Measurements from ENCODE around the gene INHBB. TPM values are rescaled to one million over a fixed set of nuclear protein-coding genes. Genes with fewer than 3 reads are reported as not detected.

INHBB gene
- total RNA-seq, 2 donors from 2014 or later, result 2.8 to 19.4 TPM

DNA sequence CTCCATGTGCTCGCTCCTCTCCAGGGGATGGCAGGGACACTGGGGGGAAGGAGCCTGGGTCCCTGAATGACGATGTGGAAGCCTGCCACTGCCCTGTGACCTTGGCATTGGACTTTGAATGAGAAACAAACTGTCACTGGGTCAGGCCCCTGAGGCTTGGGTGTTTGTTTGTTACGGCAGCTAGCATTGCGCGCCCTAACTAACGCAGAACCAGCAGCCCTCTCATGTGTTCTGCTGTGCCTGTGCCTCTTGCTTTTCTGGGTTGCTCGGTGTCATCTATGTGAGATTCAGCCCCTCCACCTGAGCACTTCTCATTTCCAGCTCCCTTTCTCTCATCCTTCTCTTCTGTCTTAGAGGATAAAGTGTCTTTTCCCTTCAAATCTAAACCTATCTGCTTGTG is 23.6 kb upstream of the INHBB start:
- no peaks in the 10 kb centered on the region for H3K36me3 ChIP-seq
- no peak overlapping the region for H3K27ac ChIP-seq
- no peak overlapping the region for H3K4me3 ChIP-seq
- no peak for DNase-seq (ENCODE audit: low spot score)
- TF ChIP-seq, protein P1, sequence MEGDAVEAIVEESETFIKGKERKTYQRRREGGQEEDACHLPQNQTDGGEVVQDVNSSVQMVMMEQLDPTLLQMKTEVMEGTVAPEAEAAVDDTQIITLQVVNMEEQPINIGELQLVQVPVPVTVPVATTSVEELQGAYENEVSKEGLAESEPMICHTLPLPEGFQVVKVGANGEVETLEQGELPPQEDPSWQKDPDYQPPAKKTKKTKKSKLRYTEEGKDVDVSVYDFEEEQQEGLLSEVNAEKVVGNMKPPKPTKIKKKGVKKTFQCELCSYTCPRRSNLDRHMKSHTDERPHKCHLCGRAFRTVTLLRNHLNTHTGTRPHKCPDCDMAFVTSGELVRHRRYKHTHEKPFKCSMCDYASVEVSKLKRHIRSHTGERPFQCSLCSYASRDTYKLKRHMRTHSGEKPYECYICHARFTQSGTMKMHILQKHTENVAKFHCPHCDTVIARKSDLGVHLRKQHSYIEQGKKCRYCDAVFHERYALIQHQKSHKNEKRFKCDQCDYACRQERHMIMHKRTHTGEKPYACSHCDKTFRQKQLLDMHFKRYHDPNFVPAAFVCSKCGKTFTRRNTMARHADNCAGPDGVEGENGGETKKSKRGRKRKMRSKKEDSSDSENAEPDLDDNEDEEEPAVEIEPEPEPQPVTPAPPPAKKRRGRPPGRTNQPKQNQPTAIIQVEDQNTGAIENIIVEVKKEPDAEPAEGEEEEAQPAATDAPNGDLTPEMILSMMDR (IDR thresholded peaks at IDR 0.05), result no peak
- no peak for ATAC-seq (ENCODE audit: insufficient number of reproducible peaks, low FRiP score, low read depth)
- H3K9me3 ChIP-seq, result no peaks in the 10 kb centered on the region
- peaks cover 0 to 14% of the 10 kb centered on the region in 2 donors for H3K4me1 ChIP-seq (ENCODE audit: control insufficient read depth in 1 of 2, low read depth in 2 of 2)
- H3K27me3 ChIP-seq (replicated peaks; ENCODE audit: insufficient read depth), result no peaks in the 10 kb centered on the region

DNA sequence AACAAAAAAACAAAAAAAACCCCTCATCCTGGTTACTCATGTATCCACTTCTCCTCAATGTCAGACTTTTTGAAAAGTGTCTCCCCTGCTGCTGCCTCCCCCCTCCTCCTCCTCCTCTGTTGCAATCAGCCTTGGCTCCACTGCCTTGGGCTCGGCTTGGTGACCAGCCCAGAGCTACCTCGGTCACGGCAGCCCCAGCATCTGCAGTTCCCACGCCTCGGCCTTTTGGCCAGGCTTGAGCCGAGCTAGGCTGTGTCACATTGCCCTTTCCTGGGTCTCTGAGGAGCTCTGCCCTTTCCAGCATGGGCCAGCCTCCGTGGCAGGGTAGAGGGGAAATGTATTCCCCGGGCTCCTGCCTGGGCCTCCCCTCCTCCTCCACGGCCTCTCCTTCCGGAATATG is 22.7 kb upstream of the INHBB start:
- TF ChIP-seq, protein P1 (IDR thresholded peaks at IDR 0.05), result no peak
- Histone ChIP-seq H3K36me3 (no peaks in the 10 kb centered on the region), H3K9me3 (no peaks in the 10 kb centered on the region), H3K4me3 (peak overlapping the region; percentile 5), H3K27ac (no peak overlapping the region), H3K27me3 (replicated peaks; ENCODE audit: insufficient read depth) (no peaks in the 10 kb centered on the region), H3K4me1 (ENCODE audit: control insufficient read depth in 1 of 2, low read depth in 2 of 2) (peaks cover 0 to 14% of the 10 kb centered on the region in 2 donors)
- ATAC-seq (ENCODE audit: insufficient number of reproducible peaks, low FRiP score, low read depth) (peak; percentile 63), DNase-seq (ENCODE audit: low spot score) (peak; percentile 38)

DNA sequence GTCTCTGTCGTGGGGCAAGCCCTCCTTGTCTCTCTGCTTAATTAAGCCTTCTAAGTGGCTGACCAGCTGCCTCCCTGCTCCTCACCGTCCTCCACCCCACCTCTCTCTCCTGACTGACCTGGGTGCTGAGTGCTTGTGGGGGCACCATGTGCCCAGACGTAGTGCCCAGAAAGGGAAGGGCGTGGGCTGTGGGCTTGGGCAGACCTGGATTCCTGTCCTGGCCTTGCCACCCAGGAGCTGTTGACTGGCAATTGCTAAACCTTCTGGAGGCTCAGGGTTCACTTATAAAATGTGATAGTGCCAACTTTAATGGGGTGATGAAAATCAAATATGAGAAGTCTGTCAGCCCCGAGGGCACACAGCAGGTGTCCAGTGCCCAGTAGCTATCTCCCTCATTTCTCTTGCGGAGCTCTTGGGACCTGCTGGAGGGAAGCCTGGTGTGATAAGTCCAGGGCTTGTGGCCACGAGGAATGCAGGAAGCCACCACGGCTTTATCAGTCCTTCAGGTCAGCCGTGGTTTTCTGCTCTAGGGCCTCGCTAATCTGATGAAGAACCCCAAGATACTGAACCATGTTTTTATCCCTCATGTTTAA is 22.0 kb upstream of the INHBB start:
- no peaks in the 10 kb centered on the region for H3K36me3 ChIP-seq
- no peak overlapping the region for H3K27ac ChIP-seq
- H3K27me3 ChIP-seq (replicated peaks; ENCODE audit: insufficient read depth), result no peaks in the 10 kb centered on the region
- DNase-seq (ENCODE audit: low spot score) (no peak), ATAC-seq (ENCODE audit: insufficient number of reproducible peaks, low FRiP score, low read depth) (no peak)
- no peaks in the 10 kb centered on the region for H3K9me3 ChIP-seq
- TF ChIP-seq, protein P1 (IDR thresholded peaks at IDR 0.05), result no peak
- no peak overlapping the region for H3K4me3 ChIP-seq
- peaks cover 0 to 14% of the 10 kb centered on the region in 2 donors for H3K4me1 ChIP-seq (ENCODE audit: control insufficient read depth in 1 of 2, low read depth in 2 of 2)

DNA sequence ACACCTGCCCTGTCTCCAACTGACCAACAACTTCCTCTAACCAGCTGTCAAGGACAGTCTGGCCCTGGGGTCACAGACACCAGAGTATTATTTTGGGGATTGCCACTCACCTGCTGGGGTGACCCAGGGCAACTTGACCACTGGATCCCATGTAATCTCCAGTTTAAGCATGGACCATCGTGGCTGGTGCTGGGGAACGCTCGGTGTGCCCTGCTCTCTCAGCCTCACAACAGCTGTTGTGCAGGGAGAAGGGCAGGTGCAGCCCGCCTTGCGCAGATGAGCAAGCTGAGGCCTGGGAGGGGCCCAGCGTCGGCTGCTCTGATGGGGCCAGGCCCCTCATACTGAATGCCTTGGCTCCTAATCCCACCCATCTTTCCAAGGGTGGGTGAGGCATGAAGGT is 21.0 kb upstream of the INHBB start:
- H3K4me3 ChIP-seq, result no peak overlapping the region
- no peak for DNase-seq (ENCODE audit: low spot score)
- H3K9me3 ChIP-seq, result no peaks in the 10 kb centered on the region
- no peak overlapping the region for H3K27ac ChIP-seq
- peaks cover 0 to 14% of the 10 kb centered on the region in 2 donors for H3K4me1 ChIP-seq (ENCODE audit: control insufficient read depth in 1 of 2, low read depth in 2 of 2)
- TF ChIP-seq, protein P1 (IDR thresholded peaks at IDR 0.05), result no peak
- no peaks in the 10 kb centered on the region for H3K36me3 ChIP-seq
- no peak for ATAC-seq (ENCODE audit: insufficient number of reproducible peaks, low FRiP score, low read depth)
- no peaks in the 10 kb centered on the region for H3K27me3 ChIP-seq (replicated peaks; ENCODE audit: insufficient read depth)

DNA sequence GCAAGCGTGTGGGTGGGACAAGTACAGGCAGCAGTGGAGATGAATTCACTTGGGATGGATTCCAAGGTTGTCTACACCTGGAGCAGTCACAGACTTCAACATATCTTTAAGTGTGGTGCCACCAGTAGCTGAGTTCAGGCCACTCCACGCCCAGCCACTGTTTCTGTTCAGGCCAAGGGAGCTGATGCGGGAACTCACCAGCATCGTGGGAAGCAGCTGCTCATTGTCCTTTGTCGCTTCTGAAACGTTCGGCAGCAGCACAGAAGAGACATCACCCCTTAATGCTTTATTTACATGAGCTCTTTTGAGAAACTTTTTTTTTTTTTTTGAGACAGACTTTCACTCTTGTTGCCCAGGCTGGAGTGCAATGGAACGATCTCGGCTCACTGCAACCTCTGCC is 19.9 kb upstream of the INHBB start:
- Histone ChIP-seq H3K4me1 (ENCODE audit: control insufficient read depth in 1 of 2, low read depth in 2 of 2) (peaks cover 0 to 14% of the 10 kb centered on the region in 2 donors), H3K36me3 (no peaks in the 10 kb centered on the region), H3K9me3 (no peaks in the 10 kb centered on the region), H3K27me3 (replicated peaks; ENCODE audit: insufficient read depth) (no peaks in the 10 kb centered on the region), H3K27ac (no peak overlapping the region), H3K4me3 (no peak overlapping the region)
- ATAC-seq (ENCODE audit: insufficient number of reproducible peaks, low FRiP score, low read depth) (no peak), DNase-seq (ENCODE audit: low spot score) (no peak)
- TF ChIP-seq, protein P1 (IDR thresholded peaks at IDR 0.05), result no peak

Measured in thoracic aorta (tissue), 2 donors.